Measurements from ENCODE around the gene WDR45B. TPM values are rescaled to one million over a fixed set of nuclear protein-coding genes. Genes with fewer than 3 reads are reported as not detected.

Gene WDR45B
- total RNA-seq: 10 to 100 TPM; 79.3 to 95.9 (median 84.2) TPM

DNA sequence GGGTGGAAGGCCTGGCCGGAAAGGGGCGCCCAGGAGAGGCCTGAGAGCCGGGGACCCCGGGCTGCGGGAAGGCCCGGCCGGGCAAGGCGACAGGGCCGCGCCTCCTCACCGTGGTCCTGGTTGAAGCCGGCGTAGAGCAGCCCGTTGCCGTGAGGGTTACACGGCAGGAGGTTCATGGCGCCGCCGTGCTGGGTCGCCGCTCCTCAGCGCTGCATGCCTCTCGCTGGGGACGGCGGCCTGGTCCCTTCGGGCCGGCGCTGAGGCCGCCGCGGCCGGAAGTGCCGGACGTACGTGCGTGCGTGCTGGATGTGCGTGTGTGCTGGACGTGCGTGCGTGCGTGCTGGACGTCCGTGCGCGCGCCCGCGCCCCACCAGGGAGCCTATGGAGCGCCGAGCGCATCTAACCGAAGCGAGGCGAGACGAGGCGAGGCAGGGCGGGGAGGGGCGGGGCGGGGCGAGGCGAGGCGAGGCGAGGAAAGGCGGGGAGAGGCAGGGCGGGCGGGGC is at the start of gene WDR45B:
WDR45B (minus strand) TSS at position 280 of the 504 bp plus-strand sequence; CDS start at position 176, 104 bp downstream.
- peaks cover 13 to 14% of the 10 kb centered on the region in 2 donors for H3K4me1 ChIP-seq
- H3K9me3 ChIP-seq: no peaks in the 10 kb centered on the region
- H3K27ac ChIP-seq: peak within 1 kb of the TSS; percentile 78 to 99 (median 97)
- no peaks in the 10 kb centered on the region for H3K27me3 ChIP-seq
- 17% methylated on average over 2 of the region's 67 CpGs; no CpG with 5 or more reads in 1 of the 2 donors for WGBS, 2 donors
- TF ChIP-seq, protein P1, sequence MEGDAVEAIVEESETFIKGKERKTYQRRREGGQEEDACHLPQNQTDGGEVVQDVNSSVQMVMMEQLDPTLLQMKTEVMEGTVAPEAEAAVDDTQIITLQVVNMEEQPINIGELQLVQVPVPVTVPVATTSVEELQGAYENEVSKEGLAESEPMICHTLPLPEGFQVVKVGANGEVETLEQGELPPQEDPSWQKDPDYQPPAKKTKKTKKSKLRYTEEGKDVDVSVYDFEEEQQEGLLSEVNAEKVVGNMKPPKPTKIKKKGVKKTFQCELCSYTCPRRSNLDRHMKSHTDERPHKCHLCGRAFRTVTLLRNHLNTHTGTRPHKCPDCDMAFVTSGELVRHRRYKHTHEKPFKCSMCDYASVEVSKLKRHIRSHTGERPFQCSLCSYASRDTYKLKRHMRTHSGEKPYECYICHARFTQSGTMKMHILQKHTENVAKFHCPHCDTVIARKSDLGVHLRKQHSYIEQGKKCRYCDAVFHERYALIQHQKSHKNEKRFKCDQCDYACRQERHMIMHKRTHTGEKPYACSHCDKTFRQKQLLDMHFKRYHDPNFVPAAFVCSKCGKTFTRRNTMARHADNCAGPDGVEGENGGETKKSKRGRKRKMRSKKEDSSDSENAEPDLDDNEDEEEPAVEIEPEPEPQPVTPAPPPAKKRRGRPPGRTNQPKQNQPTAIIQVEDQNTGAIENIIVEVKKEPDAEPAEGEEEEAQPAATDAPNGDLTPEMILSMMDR (IDR thresholded peaks at IDR 0.05): no peak
- peak; percentile 77 to 91 for TF ChIP-seq POLR2A (IDR thresholded peaks at IDR 0.05)
- intact Hi-C loops (cut with DNase I): loop anchor here (5.0 kb wide), 1 partner anchor 69 kb away; the partner anchor contains the start of gene FN3KRP
- peak; percentile 96 for DNase-seq
- H3K4me3 ChIP-seq (replicated peaks in 1 of 3): peak within 1 kb of the TSS; percentile 46 to 100 (median 98)
- peaks cover 4 to 9% of the 10 kb centered on the region in 2 donors for H3K36me3 ChIP-seq

DNA sequence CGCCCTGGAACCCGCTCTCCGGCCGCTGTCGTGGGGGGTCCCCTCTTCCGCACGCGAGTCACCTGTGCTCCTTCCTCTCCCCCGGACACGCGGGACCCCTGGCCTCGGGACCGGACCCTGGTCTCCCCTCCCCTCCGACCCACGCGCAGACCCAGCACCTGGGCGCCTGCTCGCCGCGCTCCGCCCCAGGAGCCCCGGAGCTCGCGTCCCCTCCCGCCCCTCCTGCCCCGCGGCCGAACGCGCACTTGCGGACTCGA is 49.5 kb upstream of the WDR45B start:
- H3K4me1 ChIP-seq: peaks cover 7 to 16% of the 10 kb centered on the region in 2 donors
- no peak overlapping the region for H3K27ac ChIP-seq
- H3K9me3 ChIP-seq: no peaks in the 10 kb centered on the region
- no peaks in the 10 kb centered on the region for H3K36me3 ChIP-seq
- H3K27me3 ChIP-seq: no peaks in the 10 kb centered on the region
- H3K4me3 ChIP-seq (replicated peaks in 1 of 3): peak overlapping the region; percentile 39 to 80 (median 65)
- 2 to 4% methylated on average over 5 to 27 of the region's 32 CpGs for WGBS, 2 donors
- TF ChIP-seq POLR2A (IDR thresholded peaks at IDR 0.05): no peak
- DNase-seq: no peak
- intact Hi-C loops (cut with DNase I): loop anchor here (2.0 kb wide), 1 partner anchor 19 kb away; the partner anchor contains the start of gene FN3KRP

DNA sequence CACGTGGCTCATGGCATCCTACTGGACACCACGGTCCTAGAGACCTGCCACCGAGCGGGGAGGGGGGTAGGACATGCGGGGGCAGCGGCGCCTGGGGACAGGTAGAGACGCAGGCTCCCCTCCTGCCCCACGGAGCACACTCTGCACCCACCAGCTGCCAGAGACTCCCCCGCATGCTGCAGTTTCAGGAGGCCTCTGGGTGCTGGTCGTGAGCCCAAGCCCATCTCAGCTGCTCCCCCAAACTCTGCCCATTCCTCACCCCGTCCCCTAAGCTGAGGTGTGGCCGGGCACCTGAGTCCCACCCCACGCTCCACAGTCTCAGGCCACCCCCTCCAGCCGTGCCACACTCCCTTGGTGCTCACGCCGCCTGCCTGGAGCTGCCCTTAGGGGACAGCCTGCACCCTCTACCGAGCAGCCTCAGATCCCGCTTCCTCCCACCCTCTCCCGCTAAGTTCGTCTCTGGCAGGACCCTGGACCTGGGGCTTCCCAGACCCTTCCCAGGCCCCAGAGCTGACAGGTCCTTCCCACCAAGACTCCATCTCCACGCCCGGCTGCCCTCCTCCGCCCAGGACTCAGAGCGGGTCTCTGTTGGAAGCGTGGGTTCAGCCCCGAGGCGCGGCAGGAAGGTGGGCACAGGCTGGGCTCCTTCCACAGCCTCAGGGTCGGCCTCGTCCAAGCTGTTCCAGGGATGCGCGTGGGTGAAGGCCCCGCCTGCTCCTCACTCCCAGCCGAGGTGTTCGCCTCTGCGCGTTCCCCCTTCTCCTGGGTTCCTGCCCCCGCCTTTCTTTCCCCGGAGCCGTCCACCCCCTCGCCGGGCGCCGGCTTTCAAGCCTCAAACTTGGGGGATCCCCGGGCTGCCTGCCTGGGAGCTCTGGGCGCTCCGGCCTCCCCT is 48.9 kb upstream of the WDR45B start:
- WGBS, 2 donors: 36 to 41% methylated on average over 29 to 36 of the region's 48 CpGs
- Histone ChIP-seq H3K4me1 (peaks cover 7 to 16% of the 10 kb centered on the region in 2 donors), H3K9me3 (no peaks in the 10 kb centered on the region), H3K36me3 (no peaks in the 10 kb centered on the region), H3K27ac (no peak overlapping the region), H3K4me3 (replicated peaks in 1 of 3) (peak overlapping the region; percentile 39 to 80 (median 65)), H3K27me3 (no peaks in the 10 kb centered on the region)
- TF ChIP-seq POLR2A (IDR thresholded peaks at IDR 0.05): no peak
- TF ChIP-seq, protein P1 (IDR thresholded peaks at IDR 0.05): no peak
- intact Hi-C loops (cut with DNase I): no loop called here
- DNase-seq: peak; percentile 9 to 26

DNA sequence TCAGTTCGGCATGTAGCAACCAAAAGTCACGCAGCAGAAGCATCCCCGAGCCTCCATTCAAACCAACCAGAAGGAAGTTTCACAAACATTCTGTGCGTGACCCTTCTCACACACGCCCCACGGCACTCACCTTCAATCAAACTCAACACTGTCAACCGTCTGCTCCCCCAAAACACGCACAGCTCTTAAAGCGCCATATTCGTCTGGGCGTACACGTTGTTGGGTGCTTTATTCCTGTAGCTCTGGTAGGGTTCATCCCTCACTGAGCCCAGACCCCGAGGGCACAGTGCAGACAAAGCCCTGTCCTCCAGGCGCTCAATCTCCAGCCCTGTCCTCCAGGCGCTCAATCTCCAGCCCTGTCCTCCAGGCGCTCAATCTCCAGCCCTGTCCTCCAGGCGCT is 48.0 kb upstream of the WDR45B start:
- TF ChIP-seq POLR2A (IDR thresholded peaks at IDR 0.05): no peak
- TF ChIP-seq, protein P1 (IDR thresholded peaks at IDR 0.05): no peak
- WGBS, 2 donors: 96 to 97% methylated on average over 16 to 17 of the region's 17 CpGs
- Histone ChIP-seq H3K36me3 (no peaks in the 10 kb centered on the region), H3K4me1 (peaks cover 7 to 16% of the 10 kb centered on the region in 2 donors), H3K9me3 (no peaks in the 10 kb centered on the region), H3K4me3 (replicated peaks in 1 of 3) (no peak overlapping the region), H3K27ac (no peak overlapping the region), H3K27me3 (no peaks in the 10 kb centered on the region)
- DNase-seq: no peak
- intact Hi-C loops (cut with DNase I): no loop called here

DNA sequence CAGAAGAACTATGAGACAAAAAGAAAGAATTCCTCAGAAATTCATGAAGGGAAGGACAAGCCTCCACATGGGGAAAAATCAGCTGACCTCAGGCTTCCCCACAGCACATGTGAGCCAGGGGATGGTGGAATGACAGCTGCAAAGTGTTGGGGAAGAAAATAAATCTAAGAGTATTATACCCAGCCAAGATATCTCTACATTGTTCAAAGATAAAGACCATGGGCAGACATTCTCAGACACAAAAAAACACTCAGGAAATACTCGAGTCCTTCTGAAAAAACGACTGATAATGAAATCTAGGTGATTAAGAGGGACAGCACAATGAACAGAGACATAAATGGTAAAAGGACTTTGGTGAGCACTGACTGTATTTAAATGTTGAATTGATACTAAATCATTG is 46.4 kb upstream of the WDR45B start:
- no peak for TF ChIP-seq POLR2A (IDR thresholded peaks at IDR 0.05)
- TF ChIP-seq, protein P1 (IDR thresholded peaks at IDR 0.05): no peak
- no peak overlapping the region for H3K4me3 ChIP-seq (replicated peaks in 1 of 3)
- no peak for DNase-seq
- H3K4me1 ChIP-seq: peaks cover 7 to 16% of the 10 kb centered on the region in 2 donors
- WGBS, 2 donors: 65 to 84% methylated on average over 2 of the region's 2 CpGs
- H3K9me3 ChIP-seq: no peaks in the 10 kb centered on the region
- no peaks in the 10 kb centered on the region for H3K27me3 ChIP-seq
- H3K36me3 ChIP-seq: no peaks in the 10 kb centered on the region
- intact Hi-C loops (cut with DNase I): no loop called here
- H3K27ac ChIP-seq: no peak overlapping the region
